Fibroblast of lung (primary cell): ENCODE measurements around the gene PF4V1. TPM values are rescaled to one million over a fixed set of nuclear protein-coding genes. Genes with fewer than 3 reads are reported as not detected.

Experiments used
- DNase-seq, 2 donors: peaks; one replicate each; pipeline versions ENCODE4 v3.0.0 to v3.0.0-alpha.2; 2010; ENCODE audit warnings: low read depth in 2 of 2
- H2AFZ ChIP-seq: 2 replicates; pipeline ENCODE4 v1.5.1; 2012; ENCODE audit warnings: low read length, control low read depth, inconsistent platforms
- H3K27ac ChIP-seq: 2 replicates; pipeline ENCODE4 v1.5.1; 2011; ENCODE audit warnings: low read length, control low read depth; ENCODE audit not compliant: insufficient read depth
- H3K27me3 ChIP-seq: 2 replicates; pipeline ENCODE4 v1.5.1; 2011; ENCODE audit warnings: mild to moderate bottlenecking, low read length; ENCODE audit not compliant: control insufficient read depth, insufficient read depth
- H3K36me3 ChIP-seq: 2 replicates; pipeline ENCODE4 v1.5.1; 2011; ENCODE audit warnings: low read length; ENCODE audit not compliant: control insufficient read depth, insufficient read depth
- H3K4me1 ChIP-seq: 2 replicates; pipeline ENCODE4 v1.5.1; 2011; ENCODE audit warnings: low read length; ENCODE audit not compliant: control insufficient read depth, insufficient read depth; ENCODE audit errors: extremely low read depth
- H3K4me2 ChIP-seq: 2 replicates; pipeline ENCODE4 v1.5.1; 2011; ENCODE audit warnings: low read length, control low read depth; ENCODE audit not compliant: insufficient read depth; ENCODE audit errors: extremely low read depth
- H3K4me3 ChIP-seq, 4 experiments: fragments of 200-600 bp in 1 of 4; sonication (generic) in 1 of 4; replicated peaks in 1 of 4; 2 replicates each; pipeline ENCODE4 v1.5.1; 2011 to 2016; ENCODE audit warnings: low read length in 4 of 4, low read depth in 3 of 4, mild to moderate bottlenecking in 3 of 4, control low read depth in 2 of 4, inconsistent platforms in 1 of 4, mixed read lengths in 1 of 4; ENCODE audit not compliant: insufficient read depth in 1 of 4; ENCODE audit errors: control extremely low read depth in 1 of 4
- H3K79me2 ChIP-seq: 2 replicates; pipeline ENCODE4 v1.5.1; 2012; ENCODE audit warnings: mild to moderate bottlenecking, low read length, inconsistent platforms; ENCODE audit not compliant: control insufficient read depth, insufficient read depth
- H3K9ac ChIP-seq: 2 replicates; pipeline ENCODE4 v1.5.1; 2011; ENCODE audit warnings: mild to moderate bottlenecking, low read length, control low read depth; ENCODE audit not compliant: insufficient read depth
- H3K9me3 ChIP-seq: 2 replicates; pipeline ENCODE4 v1.5.1; 2012; ENCODE audit warnings: low read depth, low read length; ENCODE audit not compliant: control insufficient read depth, insufficient read depth
- H4K20me1 ChIP-seq: 2 replicates; pipeline ENCODE4 v1.5.1; 2011; ENCODE audit warnings: low read length; ENCODE audit not compliant: control insufficient read depth, insufficient read depth; ENCODE audit errors: extremely low read depth
- CTCF ChIP-seq, 2 donors: IDR thresholded peaks in 1 of 2; conservative IDR thresholded peaks in 1 of 2; 1 replicate in 1 of 2; 2 replicates in 1 of 2; pipeline ENCODE4 v1.5.1; 2011 to 2012; ENCODE audit warnings: low read length in 2 of 2, control low read depth in 1 of 2, inconsistent platforms in 1 of 2, low read depth in 1 of 2, mild to moderate bottlenecking in 1 of 2
- EZH2 ChIP-seq: IDR thresholded peaks from 2 replicates; pipeline ENCODE4 v1.5.1; 2012; ENCODE audit warnings: low read length, control low read depth, mild to moderate bottlenecking; ENCODE audit errors: missing control alignments
- polyA plus RNA-seq, 2 donors: library from polyadenylated mRNA; depleted of rRNA in 1 of 2; stranded (reverse) in 1 of 2; unstranded in 1 of 2; fragments of >200 nt; gene quantifications; 2 replicates each; pipeline ENCODE4 v1.2.1, GENCODE V29; 2011 to 2012; ENCODE audit warnings: missing spikeins in 1 of 2
- total RNA-seq: library from RNA; depleted of rRNA; stranded (reverse); fragments of >200 nt; gene quantifications from 2 replicates; pipeline ENCODE4 v1.2.1, GENCODE V29; 2014

Gene PF4V1
- total and polyA plus RNA-seq, 2 donors (not counting 1 experiment from before 2014, with no cell fraction given) = not detected

- H3K36me3 ChIP-seq = no peaks in the 10 kb centered on the region
- no peaks in the 10 kb centered on the region for H4K20me1 ChIP-seq
- peak overlapping the region; percentile 10 for H3K4me2 ChIP-seq
- no peak for TF ChIP-seq EZH2
- no peak for TF ChIP-seq CTCF (conservative IDR thresholded peaks at IDR 0.05 in 1 of 2, IDR thresholded peaks at IDR 0.05 in 1 of 2; ENCODE audit: low read depth in 1 of 2, low read length in 2 of 2)
- no peaks in the 10 kb centered on the region for H3K9me3 ChIP-seq
- H3K79me2 ChIP-seq = no peaks in the 10 kb centered on the region
- no peaks in the 10 kb centered on the region for H3K4me1 ChIP-seq
- H3K4me3 ChIP-seq = no peak overlapping the region
- peak in 1 of 2 donors; percentile 12 for DNase-seq
- no peak overlapping the region for H2AFZ ChIP-seq
- no peak overlapping the region for H3K27ac ChIP-seq
- no peak overlapping the region for H3K9ac ChIP-seq
- H3K27me3 ChIP-seq = no peaks in the 10 kb centered on the region
Observed at GRCh38 chr4:73817341-73817740, 35.8 kb upstream of the PF4V1 start.

- DNase-seq = no peak
Observed at GRCh38 chr4:73821325-73821724, 31.8 kb upstream of the PF4V1 start.

GRCh38 chr4:73822389-73822788 lies 30.7 kb upstream of the PF4V1 start:
- H3K79me2 ChIP-seq = no peaks in the 10 kb centered on the region
- H3K36me3 ChIP-seq = no peaks in the 10 kb centered on the region
- DNase-seq = peak in 1 of 2 donors; percentile 41
- no peak overlapping the region for H3K27ac ChIP-seq
- H3K4me3 ChIP-seq = no peak overlapping the region
- no peak for TF ChIP-seq EZH2
- TF ChIP-seq CTCF (conservative IDR thresholded peaks at IDR 0.05 in 1 of 2, IDR thresholded peaks at IDR 0.05 in 1 of 2; ENCODE audit: low read depth in 1 of 2, low read length in 2 of 2) = no peak
- H3K4me2 ChIP-seq = no peak overlapping the region
- no peaks in the 10 kb centered on the region for H3K27me3 ChIP-seq
- no peak overlapping the region for H3K9ac ChIP-seq
- H4K20me1 ChIP-seq = no peaks in the 10 kb centered on the region
- no peaks in the 10 kb centered on the region for H3K9me3 ChIP-seq
- H2AFZ ChIP-seq = no peak overlapping the region
- H3K4me1 ChIP-seq = no peaks in the 10 kb centered on the region

More at GRCh38 chr4:73821325-73821724, 31.8 kb upstream of the PF4V1 start:
- no peak overlapping the region for H2AFZ ChIP-seq
- H3K27ac ChIP-seq = no peak overlapping the region
- no peaks in the 10 kb centered on the region for H3K27me3 ChIP-seq
- TF ChIP-seq EZH2 = no peak
- TF ChIP-seq CTCF (conservative IDR thresholded peaks at IDR 0.05 in 1 of 2, IDR thresholded peaks at IDR 0.05 in 1 of 2; ENCODE audit: low read depth in 1 of 2, low read length in 2 of 2) = no peak
- no peak overlapping the region for H3K4me2 ChIP-seq
- no peak overlapping the region for H3K4me3 ChIP-seq
- no peaks in the 10 kb centered on the region for H3K79me2 ChIP-seq
- H3K9me3 ChIP-seq = no peaks in the 10 kb centered on the region
- H4K20me1 ChIP-seq = no peaks in the 10 kb centered on the region
- no peaks in the 10 kb centered on the region for H3K4me1 ChIP-seq
- no peaks in the 10 kb centered on the region for H3K36me3 ChIP-seq
- H3K9ac ChIP-seq = no peak overlapping the region
